PC-3 (cell line): Measurements from ENCODE around the gene SERPINB6. TPM values are rescaled to one million over a fixed set of nuclear protein-coding genes. Genes with fewer than 3 reads are reported as not detected.

ENCODE experiments used
- ATAC-seq: fragments of 200-7000 bp; cut with Tn5 transposase; 2 replicates; pipeline ENCODE4 v1.9.1; 2020; ENCODE audit warnings: mild to moderate bottlenecking, moderate library complexity
- BruUV-seq: library from RNA; stranded (reverse); fragments of 400-500 nt; replicated peaks from 2 replicates; lab custom pipeline; 2021; lab: Mats Ljungman, UMichigan
- CTCF ChIA-PET: fragments of 300-600 bp; sonication (Branson Sonifier 250); formaldehyde crosslinking; loops from one replicate; lab custom pipeline; 2022; ENCODE audit warnings: antibody characterized with exemption; lab: Charles Lee
- POLR2A ChIA-PET: fragments of 300-600 bp; sonication (Branson Sonifier 250); formaldehyde crosslinking; loops from one replicate; lab custom pipeline; 2022; ENCODE audit warnings: antibody characterized with exemption; ENCODE audit not compliant: unreplicated experiment; lab: Charles Lee
- DNase-seq: peaks from one replicate; pipeline ENCODE4 v3.0.0-alpha.2; 2015
- H2AFZ ChIP-seq: fragments of 300-600 bp; sonication (generic); 2 replicates; pipeline ENCODE4 v1.6.0; 2016; ENCODE audit warnings: antibody characterized with exemption, low read length
- H3F3A ChIP-seq: fragments of 300-600 bp; sonication (generic); one replicate; pipeline ENCODE4 v1.6.0; 2017; ENCODE audit warnings: antibody characterized with exemption, low read length, control low read depth, mild to moderate bottlenecking; ENCODE audit not compliant: unreplicated experiment
- H3K27ac ChIP-seq: fragments of 300-600 bp; sonication (generic); 2 replicates; pipeline ENCODE4 v1.5.1; 2016; ENCODE audit warnings: mild to moderate bottlenecking, low read length
- H3K27me3 ChIP-seq: fragments of 300-600 bp; sonication (generic); 2 replicates; pipeline ENCODE4 v1.6.1; 2016; ENCODE audit warnings: low read length, mixed read lengths
- H3K36me3 ChIP-seq: fragments of 300-600 bp; sonication (generic); 2 replicates; pipeline ENCODE4 v1.6.1; 2016; ENCODE audit warnings: low read depth, mixed run types, low read length, mixed read lengths
- H3K4me1 ChIP-seq: fragments of 300-600 bp; sonication (generic); 2 replicates; pipeline ENCODE4 v1.5.1; 2016; ENCODE audit warnings: low read length; ENCODE audit not compliant: insufficient read depth
- H3K4me2 ChIP-seq: fragments of 300-600 bp; sonication (generic); 2 replicates; pipeline ENCODE4 v1.6.0; 2016; ENCODE audit warnings: low read length
- H3K4me3 ChIP-seq: fragments of 300-600 bp; sonication (generic); 2 replicates; pipeline ENCODE4 v1.5.1; 2016; ENCODE audit warnings: mild to moderate bottlenecking, low read length, mixed read lengths
- H3K79me2 ChIP-seq: fragments of 300-600 bp; sonication (generic); 2 replicates; pipeline ENCODE4 v1.6.1; 2017; ENCODE audit warnings: low read length, mixed read lengths
- H3K9ac ChIP-seq: fragments of 300-600 bp; sonication (generic); 2 replicates; pipeline ENCODE4 v1.6.0; 2016; ENCODE audit warnings: mild to moderate bottlenecking, low read length
- H3K9me2 ChIP-seq: fragments of 300-600 bp; sonication (generic); replicated peaks from 2 replicates; pipeline ENCODE4 v1.6.1; 2016; ENCODE audit warnings: mixed run types, low read length, mixed read lengths
- H3K9me3 ChIP-seq: fragments of 300-600 bp; sonication (generic); 2 replicates; pipeline ENCODE4 v1.6.1; 2016; ENCODE audit warnings: low read length, mixed read lengths
- H4K20me1 ChIP-seq: fragments of 300-600 bp; sonication (generic); 2 replicates; pipeline ENCODE4 v1.6.1; 2016; ENCODE audit warnings: low read length, mixed read lengths
- CTCF ChIP-seq: fragments of 300-600 bp; sonication (generic); conservative IDR thresholded peaks from 2 replicates; pipeline ENCODE4 v1.5.1; 2017; ENCODE audit warnings: antibody characterized with exemption, low read depth, mild to moderate bottlenecking, low read length
- EZH2 ChIP-seq: fragments of 300-600 bp; sonication (generic); IDR thresholded peaks from one replicate; pipeline ENCODE4 v1.6.1; 2017; ENCODE audit warnings: antibody characterized with exemption, mild to moderate bottlenecking, low read length; ENCODE audit not compliant: unreplicated experiment
- EZH2phosphoT487 ChIP-seq: fragments of 300-600 bp; sonication (generic); IDR thresholded peaks from 2 replicates; pipeline ENCODE4 v1.6.1; 2018; ENCODE audit warnings: mild to moderate bottlenecking, antibody characterized with exemption, low read length, borderline replicate concordance
- intact Hi-C: fragments of 100-400 bp; cut with micrococcal nuclease; formaldehyde crosslinking; loops from 2 replicates; pipeline ENCODE4 v1.9.0; 2023
- total RNA-seq: library from RNA; depleted of rRNA; stranded (reverse); fragments of >200 nt; gene quantifications from 2 replicates; pipeline ENCODE4 v1.2.3, GENCODE V29; 2014

Gene SERPINB6
- total RNA-seq, 1 experiment from 2014 or later = 119 TPM

- no TSS peak for BruUV-seq
- CTCF ChIA-PET = no interaction called here
- POLR2A ChIA-PET = no interaction called here
- ATAC-seq = no peak
- Histone ChIP-seq H3K4me2 (no peak overlapping the region), H2AFZ (no peak overlapping the region), H3K79me2 (peaks cover 37% of the 10 kb centered on the region), H3F3A (no peaks in the 10 kb centered on the region), H3K4me3 (no peak overlapping the region), H3K9me3 (no peaks in the 10 kb centered on the region), H3K27me3 (no peaks in the 10 kb centered on the region), H3K36me3 (peaks cover 10% of the 10 kb centered on the region), H3K9ac (no peak overlapping the region), H4K20me1 (no peaks in the 10 kb centered on the region), H3K9me2 (no peaks in the 10 kb centered on the region), H3K4me1 (peaks cover 35% of the 10 kb centered on the region), H3K27ac (no peak overlapping the region)
- DNase-seq = no peak
- TF ChIP-seq CTCF = no peak
- no peak for TF ChIP-seq EZH2phosphoT487
- TF ChIP-seq EZH2 = no peak
- intact Hi-C loops = no loop called here
These were observed 13.6 kb downstream of the SERPINB6 start for GRCh38 chr6:2957696-2958330.

- Histone ChIP-seq H2AFZ (no peak overlapping the region), H3K4me1 (peaks cover 28% of the 10 kb centered on the region), H4K20me1 (no peaks in the 10 kb centered on the region), H3K9me3 (no peaks in the 10 kb centered on the region), H3K27me3 (no peaks in the 10 kb centered on the region), H3K4me2 (no peak overlapping the region), H3K4me3 (no peak overlapping the region), H3F3A (no peaks in the 10 kb centered on the region), H3K36me3 (peaks cover 17% of the 10 kb centered on the region), H3K27ac (no peak overlapping the region), H3K9me2 (no peaks in the 10 kb centered on the region), H3K79me2 (peaks cover 30% of the 10 kb centered on the region), H3K9ac (no peak overlapping the region)
- ATAC-seq = no peak
- no peak for DNase-seq
- no TSS peak for BruUV-seq
- intact Hi-C loops = no loop called here
- no peak for TF ChIP-seq EZH2
- TF ChIP-seq EZH2phosphoT487 = no peak
- no peak for TF ChIP-seq CTCF
- ChIA-PET POLR2A (no interaction called here), CTCF (no interaction called here)
These were observed 14.3 kb downstream of the SERPINB6 start for GRCh38 chr6:2956930-2957685.

- Histone ChIP-seq H3K79me2 (peaks cover 5% of the 10 kb centered on the region; the same call in 1 of the 2 replicates), H3F3A (no peaks in the 10 kb centered on the region), H3K9me3 (no peaks in the 10 kb centered on the region), H2AFZ (peak overlapping the region; percentile 3; the same call in 1 of the 2 replicates), H3K9ac (no peak overlapping the region), H3K36me3 (peaks cover 16% of the 10 kb centered on the region), H3K4me1 (peaks cover 13% of the 10 kb centered on the region), H3K4me2 (no peak overlapping the region), H3K27me3 (no peaks in the 10 kb centered on the region), H4K20me1 (no peaks in the 10 kb centered on the region), H3K9me2 (no peaks in the 10 kb centered on the region), H3K4me3 (no peak overlapping the region), H3K27ac (0 out of 2 replicates have a peak overlapping the region, but pooled peaks have one; percentile 2)
- BruUV-seq = no TSS peak
- DNase-seq (no peak), ATAC-seq (no peak)
- TF ChIP-seq CTCF (no peak), EZH2phosphoT487 (no peak), EZH2 (no peak)
- POLR2A ChIA-PET = interaction anchor here (1.2 kb wide), 1 partner anchor 36 kb away, joined by 7 read pairs; no protein-coding TSS in a partner anchor
- intact Hi-C loops = no loop called here
- CTCF ChIA-PET = interaction anchor here (0.6 to 2.0 kb wide), 10 partner anchors 8 to 164 kb away, joined by 3 to 71 read pairs (median 4); no protein-coding TSS in a partner anchor
These were observed 18.3 kb downstream of the SERPINB6 start for GRCh38 chr6:2953098-2953497.
